Type B pancreatic cell (in vitro differentiated cells): ENCODE data around the gene COLEC12. TPM values are rescaled to one million over a fixed set of nuclear protein-coding genes. Genes with fewer than 3 reads are reported as not detected.
A peak's percentile ranks its signal among the peaks of the same experiment; 100 is the strongest.

Experiments
- DNase-seq: peaks from one replicate; pipeline ENCODE4 v3.0.0; 2021; ENCODE audit warnings: mixed read lengths; ENCODE audit not compliant: unreplicated experiment; ENCODE audit errors: extremely low spot score
- H3K27ac Mint-ChIP-seq: 2 replicates; pipeline ENCODE4 v1.8.0; 2021; ENCODE audit warnings: mild to moderate bottlenecking, mixed read lengths
- H3K27me3 Mint-ChIP-seq: 2 replicates; pipeline ENCODE4 v1.8.0; 2021; ENCODE audit warnings: mixed read lengths
- H3K36me3 Mint-ChIP-seq: 2 replicates; pipeline ENCODE4 v1.8.0; 2021; ENCODE audit warnings: mixed read lengths
- H3K4me1 Mint-ChIP-seq: one replicate; pipeline ENCODE4 v1.8.0; 2021; ENCODE audit warnings: mixed read lengths; ENCODE audit not compliant: unreplicated experiment
- H3K4me3 Mint-ChIP-seq: 2 replicates; pipeline ENCODE4 v1.8.0; 2021; ENCODE audit warnings: mild to moderate bottlenecking, mixed read lengths
- H3K9me3 Mint-ChIP-seq: 2 replicates; pipeline ENCODE4 v1.8.0; 2021; ENCODE audit warnings: mixed read lengths
- CTCF ChIP-seq: fragments of 200-600 bp; sonication (generic); conservative IDR thresholded peaks from 2 replicates; pipeline ENCODE4 v1.5.0; 2021; ENCODE audit warnings: antibody characterized with exemption, mild to moderate bottlenecking
- total RNA-seq: library from RNA; stranded (reverse); gene quantifications from 2 replicates; pipeline ENCODE4 v1.2.1, GENCODE V29; 2021; ENCODE audit warnings: low replicate concordance

Gene COLEC12
- total RNA-seq, 1 donor from 2014 or later, result 61.3 TPM

GRCh38 chr18:425106-425745 lies 75.3 kb downstream of the COLEC12 start:
- TF ChIP-seq CTCF, result no peak
- no peaks in the 10 kb centered on the region for H3K9me3 Mint-ChIP-seq
- DNase-seq, result no peak
- H3K27me3 Mint-ChIP-seq, result no peaks in the 10 kb centered on the region
- H3K4me1 Mint-ChIP-seq, result peaks cover 63% of the 10 kb centered on the region
- H3K27ac Mint-ChIP-seq, result peak overlapping the region; percentile 68
- H3K4me3 Mint-ChIP-seq, result no peak overlapping the region
- H3K36me3 Mint-ChIP-seq, result no peaks in the 10 kb centered on the region

GRCh38 chr18:424668-425067 lies 75.8 kb downstream of the COLEC12 start:
- Mint-ChIP-seq H3K27me3 (no peaks in the 10 kb centered on the region), H3K27ac (peak overlapping the region; percentile 68), H3K4me1 (peaks cover 61% of the 10 kb centered on the region), H3K36me3 (no peaks in the 10 kb centered on the region), H3K4me3 (no peak overlapping the region), H3K9me3 (no peaks in the 10 kb centered on the region)
- no peak for TF ChIP-seq CTCF
- DNase-seq, result no peak

- DNase-seq, result no peak
- Mint-ChIP-seq H3K27me3 (no peaks in the 10 kb centered on the region), H3K36me3 (no peaks in the 10 kb centered on the region)
Measured at GRCh38 chr18:424071-424661, 76.3 kb downstream of the COLEC12 start.

GRCh38 chr18:422966-423365 lies 77.5 kb downstream of the COLEC12 start:
- no peak for DNase-seq
- H3K4me3 Mint-ChIP-seq, result no peak overlapping the region
- H3K9me3 Mint-ChIP-seq, result no peaks in the 10 kb centered on the region
- no peaks in the 10 kb centered on the region for H3K36me3 Mint-ChIP-seq
- TF ChIP-seq CTCF, result no peak
- H3K4me1 Mint-ChIP-seq, result peaks cover 55% of the 10 kb centered on the region
- no peaks in the 10 kb centered on the region for H3K27me3 Mint-ChIP-seq
- no peak overlapping the region for H3K27ac Mint-ChIP-seq

More at GRCh38 chr18:424071-424661, 76.3 kb downstream of the COLEC12 start:
- Mint-ChIP-seq H3K9me3 (no peaks in the 10 kb centered on the region), H3K4me1 (peaks cover 58% of the 10 kb centered on the region), H3K27ac (peak overlapping the region; percentile 68), H3K4me3 (peak overlapping the region; percentile 35)
- TF ChIP-seq CTCF, result no peak

- peaks cover 44% of the 10 kb centered on the region for H3K4me1 Mint-ChIP-seq
- H3K9me3 Mint-ChIP-seq, result no peaks in the 10 kb centered on the region
- TF ChIP-seq CTCF, result no peak
- DNase-seq, result no peak
- no peak overlapping the region for H3K4me3 Mint-ChIP-seq
- H3K27ac Mint-ChIP-seq, result peak overlapping the region; percentile 4
- H3K36me3 Mint-ChIP-seq, result no peaks in the 10 kb centered on the region
- H3K27me3 Mint-ChIP-seq, result no peaks in the 10 kb centered on the region
Measured at GRCh38 chr18:421247-422155, 79.0 kb downstream of the COLEC12 start.
